ENCODE measurements around the gene ZNF205.

The ZNF205 gene

DNA sequence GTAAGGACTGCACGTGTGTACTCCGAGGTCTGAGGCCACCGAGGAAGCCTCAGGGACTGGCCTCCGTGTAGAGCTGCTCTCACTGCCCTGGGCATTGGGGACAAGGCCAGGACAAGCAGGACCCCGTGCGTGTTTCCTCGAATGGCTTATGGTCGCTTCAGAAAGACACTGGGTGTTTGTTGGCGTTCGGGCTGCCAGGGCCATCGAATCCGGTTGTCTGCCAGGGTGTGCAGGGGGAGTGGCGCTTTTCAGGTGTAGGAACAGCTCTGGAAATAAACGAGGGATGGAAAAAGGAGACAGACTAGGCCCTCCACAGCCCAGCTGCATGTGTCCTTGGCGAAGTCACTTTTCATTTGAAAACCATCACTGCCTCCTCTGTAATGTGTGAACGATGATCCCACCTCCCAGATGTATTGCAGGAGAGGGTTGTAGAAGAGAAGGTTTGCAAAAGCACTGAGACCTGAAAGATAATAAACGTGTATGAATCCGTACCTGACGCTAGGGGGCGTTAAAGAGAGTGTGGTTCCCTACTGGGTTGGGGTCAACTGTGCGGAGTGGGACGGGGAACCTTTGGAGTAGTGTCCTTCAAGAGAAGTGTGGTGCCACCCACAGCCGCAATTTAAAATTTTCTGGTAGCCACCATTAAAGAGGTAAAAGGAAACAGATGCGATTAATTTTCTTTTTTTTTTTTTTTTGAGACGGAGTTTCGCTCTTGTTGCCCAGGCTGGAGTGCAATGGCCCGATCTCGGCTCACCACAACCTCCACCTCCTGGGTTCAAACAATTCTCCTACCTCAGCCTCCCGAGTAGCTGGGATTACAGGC is 11.2 kb upstream of the ZNF205 start:
- DNase-seq (ENCODE audit: low spot score) (peak; percentile 61), FAIRE-seq (no peak)

DNA sequence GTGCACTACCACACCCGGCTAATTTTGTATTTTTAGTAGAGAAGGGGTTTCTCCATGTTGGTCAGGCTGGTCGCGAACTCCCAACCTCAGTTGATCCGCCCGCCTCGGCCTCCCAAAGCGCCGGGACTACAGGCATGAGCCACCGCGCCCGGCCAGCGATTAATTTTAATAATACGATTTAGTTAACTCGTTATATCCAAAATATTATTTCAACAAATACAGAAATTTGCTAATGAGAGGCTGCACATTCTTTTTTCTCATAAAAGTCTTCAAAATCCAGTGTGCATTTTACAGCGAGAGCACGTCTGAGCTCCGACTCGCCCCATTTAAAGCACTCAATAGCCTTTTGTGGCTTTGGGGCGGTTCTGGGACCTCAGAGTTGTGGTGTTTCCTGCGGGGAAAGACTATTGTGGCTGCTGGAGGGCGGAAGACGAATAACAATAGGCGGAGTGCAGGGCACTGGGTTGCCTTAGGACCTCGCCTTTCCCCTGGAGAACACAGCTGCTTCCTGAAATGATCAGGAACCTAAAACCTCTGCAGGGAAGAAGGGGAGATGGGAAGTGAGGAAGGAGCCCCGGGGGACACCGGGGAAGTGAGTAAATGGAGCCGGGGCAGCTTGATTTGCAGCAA is 10.4 kb upstream of the ZNF205 start:
- FAIRE-seq = no peak
- no peak for DNase-seq (ENCODE audit: low spot score)

DNA sequence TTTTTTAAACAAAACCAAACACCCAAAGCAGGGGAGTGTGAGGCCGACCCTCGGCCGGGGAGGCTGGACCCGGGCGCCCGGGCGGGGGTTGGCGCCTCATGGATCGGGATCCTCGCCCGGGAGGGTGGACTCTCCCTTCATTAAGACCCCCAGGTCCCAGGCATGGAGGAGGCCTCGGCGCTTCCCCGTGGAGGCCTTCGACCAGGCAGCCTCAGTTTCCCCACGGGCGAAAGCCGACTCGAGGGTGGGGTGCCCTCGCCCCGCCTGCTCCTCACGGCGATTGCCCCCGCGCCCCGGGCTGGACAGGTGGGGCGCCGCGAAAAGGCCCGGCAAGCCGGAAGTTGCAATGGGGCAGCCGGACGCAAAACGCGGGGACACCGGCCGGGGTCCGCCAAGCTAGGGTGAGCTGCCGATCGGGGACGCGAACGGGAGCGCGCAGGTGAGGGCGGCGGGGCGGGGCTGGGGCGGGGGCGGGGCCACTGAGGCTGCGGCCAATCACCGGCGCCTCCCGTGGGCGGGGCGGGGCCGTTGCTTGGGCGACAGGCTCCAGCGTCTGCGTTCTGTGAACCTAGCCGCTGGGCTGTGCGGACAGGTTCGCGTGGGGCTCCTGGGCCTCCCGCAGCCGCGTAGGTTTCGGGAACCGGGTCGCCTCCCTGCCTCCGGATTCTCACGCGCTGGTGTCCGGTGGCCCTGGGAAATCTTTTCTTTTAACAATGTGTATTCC is 6.0 kb upstream of the ZNF205 start:
- DNase-seq (ENCODE audit: low spot score) (peak; percentile 99), FAIRE-seq (no peak)

DNA sequence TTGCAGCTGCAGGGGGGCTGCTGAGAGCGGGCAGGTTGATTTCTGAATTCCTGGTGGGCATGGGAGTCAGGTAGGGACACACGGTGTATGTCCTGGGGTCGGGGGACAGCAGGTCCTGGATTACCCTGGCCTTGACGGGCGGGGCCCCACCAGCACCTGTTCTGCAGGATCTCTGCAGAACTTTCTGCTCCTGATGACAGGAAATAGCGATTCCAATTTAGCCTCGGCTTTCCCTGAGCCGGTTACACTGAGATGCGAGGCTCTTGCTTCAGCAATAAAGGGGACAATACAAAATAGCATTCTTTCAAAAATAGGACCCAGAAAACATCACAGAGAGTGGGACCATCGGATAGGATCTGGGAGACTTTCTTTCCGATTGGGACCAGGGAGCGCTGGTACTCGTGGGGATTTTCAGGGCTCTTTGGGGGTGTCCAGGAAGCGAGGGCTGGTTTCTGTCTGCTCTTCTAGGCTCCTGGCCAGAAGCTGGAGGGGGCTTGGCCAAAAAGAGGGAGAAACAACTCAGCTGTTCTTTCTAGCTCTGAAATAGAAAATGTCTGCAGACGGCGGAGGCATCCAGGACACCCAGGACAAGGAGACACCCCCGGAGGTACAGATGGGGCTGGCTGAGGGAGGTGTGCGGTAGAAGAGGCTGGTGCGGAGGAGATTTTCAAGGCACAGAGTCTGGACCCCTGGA is 642 bp downstream of the ZNF205 start:
- FAIRE-seq (no peak), DNase-seq (ENCODE audit: low spot score) (no peak)

DNA sequence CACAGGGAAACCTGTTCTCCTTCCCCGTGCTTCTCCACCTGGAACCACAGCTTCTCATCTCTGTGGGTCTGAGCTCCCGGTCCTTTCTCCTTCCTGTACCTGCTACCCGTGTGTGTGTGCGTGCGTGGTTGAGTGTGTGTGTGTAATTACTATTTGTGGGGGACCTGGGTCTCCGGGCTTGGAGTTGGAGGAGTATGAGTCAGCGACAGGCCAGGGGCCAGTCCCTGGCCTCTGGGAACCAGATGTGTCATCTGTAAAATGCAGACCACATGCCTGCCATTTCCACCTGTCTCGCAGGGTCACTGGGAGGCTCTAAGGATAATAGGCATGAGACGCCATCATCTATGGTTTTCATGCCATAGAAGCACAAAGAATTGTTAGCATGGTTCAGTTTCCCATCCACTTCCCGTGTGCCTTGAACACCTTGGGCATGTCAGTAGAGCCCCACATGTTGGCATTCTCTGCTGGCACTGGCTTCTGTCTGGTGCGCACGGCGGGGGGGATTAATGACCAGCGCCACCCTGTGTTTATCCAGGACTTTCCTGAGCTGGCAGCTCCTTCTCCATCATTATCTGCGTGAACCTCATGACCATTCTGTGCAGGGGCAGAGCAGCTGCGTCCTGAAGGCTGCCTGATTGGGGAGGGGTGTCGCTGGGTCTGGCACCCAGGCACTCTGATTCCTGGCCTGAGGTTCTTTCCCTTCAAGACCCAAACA is 1.5 kb downstream of the ZNF205 start:
- FAIRE-seq (no peak), DNase-seq (ENCODE audit: low spot score) (no peak)

DNA sequence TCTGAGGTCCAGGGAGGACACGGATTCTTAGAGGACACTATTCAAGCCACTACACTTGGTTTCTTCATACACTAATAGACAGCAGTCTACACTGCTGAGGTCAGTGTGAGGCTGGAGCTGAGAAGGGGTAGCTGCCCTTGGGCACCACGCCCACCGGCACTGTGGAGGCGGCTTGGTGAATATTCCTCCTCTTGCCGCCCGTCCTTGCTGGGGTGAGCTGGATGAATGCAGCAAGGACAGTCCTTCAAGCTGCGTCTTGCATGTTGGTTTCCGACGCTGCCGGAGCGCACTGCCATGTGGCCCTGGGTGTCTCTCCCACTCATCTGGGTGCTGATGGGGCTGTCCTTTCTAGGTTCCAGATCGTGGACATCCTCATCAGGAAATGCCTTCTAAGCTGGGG is 2.6 kb downstream of the ZNF205 start:
- no peak for FAIRE-seq
- DNase-seq (ENCODE audit: low spot score) = no peak

DNA sequence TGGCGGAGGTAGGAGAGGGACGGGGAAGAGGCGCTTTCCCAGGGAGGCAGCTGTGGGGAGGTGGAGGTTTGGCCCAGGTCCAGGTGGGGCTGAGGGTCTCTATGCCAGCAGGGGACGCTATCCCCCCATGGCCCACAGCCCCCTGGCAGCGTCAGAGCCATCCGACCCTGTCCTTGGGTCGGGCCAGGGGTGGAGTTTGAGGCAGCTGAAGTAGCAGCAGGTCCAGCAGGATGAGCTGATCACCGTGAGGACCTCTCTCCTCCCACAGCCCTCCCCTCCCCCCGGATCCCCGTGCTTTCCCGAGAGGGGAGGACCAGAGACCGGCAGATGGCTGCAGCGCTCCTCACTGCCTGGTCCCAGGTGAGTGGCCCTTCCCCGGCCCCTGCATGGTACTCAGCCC is 3.2 kb downstream of the ZNF205 start:
- DNase-seq (ENCODE audit: low spot score) = no peak
- FAIRE-seq = no peak

DNA sequence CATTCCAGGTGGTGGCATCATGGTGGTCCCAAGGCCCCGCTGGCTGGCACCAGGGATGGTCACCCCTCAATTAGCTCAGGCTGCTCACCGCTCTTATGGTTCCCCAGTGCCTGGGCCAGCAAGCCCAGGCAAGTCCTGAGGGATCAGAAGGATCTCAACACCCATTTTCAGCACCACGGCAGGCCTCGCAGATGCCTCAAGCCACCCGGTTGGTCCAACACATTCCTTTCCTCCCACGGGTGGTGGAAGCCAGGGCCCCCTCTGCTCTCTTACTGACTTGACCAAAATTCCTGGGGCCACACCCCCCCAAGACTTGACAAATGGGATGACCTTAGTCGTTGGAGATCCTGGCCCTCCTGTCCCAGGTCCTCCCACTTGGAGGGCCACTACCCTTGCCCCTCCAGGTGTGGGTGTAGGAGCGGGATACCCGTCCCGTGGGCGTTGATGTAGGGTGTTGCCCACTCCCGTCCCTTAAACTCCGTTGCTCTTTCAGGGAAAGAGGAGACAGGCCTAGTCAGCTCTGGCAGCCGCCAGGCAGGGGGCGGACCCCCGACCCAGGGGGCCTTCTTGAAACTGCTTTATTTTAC is 5.9 kb downstream of the ZNF205 start:
- DNase-seq (ENCODE audit: low spot score) = no peak
- FAIRE-seq = no peak

DNA sequence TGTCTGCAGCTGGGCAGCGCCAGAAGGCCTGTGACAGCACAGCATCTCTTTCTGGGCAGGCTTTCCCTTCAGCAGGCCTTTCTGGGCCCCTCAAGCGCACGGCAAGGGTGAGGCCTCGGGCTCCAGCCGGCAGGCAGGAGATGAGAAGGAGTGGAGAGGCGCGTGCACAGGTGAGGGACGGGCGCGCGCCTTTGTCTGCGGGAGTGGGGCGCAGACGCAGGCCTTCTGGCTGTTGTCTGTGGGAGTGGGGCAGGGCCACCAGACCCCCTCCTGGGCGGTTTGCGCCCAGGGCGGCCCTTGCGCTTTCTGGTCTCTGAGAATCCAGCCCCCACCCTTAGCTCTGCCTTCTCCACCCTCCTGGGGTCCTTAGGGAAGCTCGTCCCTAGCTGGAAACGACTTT is 6.5 kb downstream of the ZNF205 start:
- DNase-seq (ENCODE audit: low spot score) = no peak
- no peak for FAIRE-seq

DNA sequence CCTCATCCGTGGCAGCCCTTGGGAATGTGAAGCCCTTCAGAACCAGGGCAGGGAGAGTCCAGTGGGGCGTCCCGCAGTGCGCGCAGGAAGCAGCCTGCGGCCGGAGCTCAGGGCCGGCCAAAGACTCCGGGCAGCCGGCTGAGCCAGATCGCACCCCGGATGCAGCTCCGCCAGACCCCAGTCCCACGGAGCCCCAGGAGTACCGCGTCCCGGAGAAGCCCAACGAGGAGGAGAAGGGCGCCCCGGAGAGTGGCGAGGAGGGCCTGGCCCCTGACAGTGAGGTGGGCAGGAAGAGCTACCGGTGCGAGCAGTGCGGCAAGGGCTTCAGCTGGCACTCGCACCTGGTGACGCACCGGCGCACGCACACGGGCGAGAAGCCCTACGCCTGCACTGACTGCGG is 6.9 kb downstream of the ZNF205 start:
- DNase-seq (ENCODE audit: low spot score) (no peak), FAIRE-seq (no peak)

DNA sequence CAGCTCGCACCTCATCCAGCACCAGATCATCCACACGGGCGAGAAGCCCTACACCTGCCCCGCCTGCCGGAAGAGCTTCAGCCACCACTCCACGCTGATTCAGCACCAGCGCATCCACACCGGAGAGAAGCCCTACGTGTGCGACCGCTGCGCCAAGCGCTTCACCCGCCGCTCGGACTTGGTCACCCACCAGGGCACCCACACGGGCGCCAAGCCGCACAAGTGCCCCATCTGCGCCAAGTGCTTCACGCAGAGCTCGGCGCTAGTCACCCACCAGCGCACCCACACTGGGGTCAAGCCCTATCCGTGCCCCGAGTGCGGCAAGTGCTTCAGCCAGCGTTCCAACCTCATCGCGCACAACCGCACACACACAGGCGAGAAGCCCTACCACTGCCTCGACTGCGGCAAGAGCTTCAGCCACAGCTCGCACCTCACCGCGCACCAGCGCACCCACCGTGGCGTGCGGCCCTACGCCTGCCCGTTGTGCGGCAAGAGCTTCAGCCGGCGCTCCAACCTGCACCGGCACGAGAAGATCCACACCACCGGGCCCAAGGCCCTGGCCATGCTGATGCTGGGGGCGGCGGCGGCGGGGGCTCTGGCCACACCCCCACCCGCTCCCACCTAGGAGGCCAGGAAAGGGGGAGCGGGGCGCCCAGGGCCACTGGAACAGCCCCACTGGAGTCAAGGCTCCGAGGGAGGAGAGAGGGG is 7.5 kb downstream of the ZNF205 start:
- FAIRE-seq (no peak), DNase-seq (ENCODE audit: low spot score) (no peak)

DNA sequence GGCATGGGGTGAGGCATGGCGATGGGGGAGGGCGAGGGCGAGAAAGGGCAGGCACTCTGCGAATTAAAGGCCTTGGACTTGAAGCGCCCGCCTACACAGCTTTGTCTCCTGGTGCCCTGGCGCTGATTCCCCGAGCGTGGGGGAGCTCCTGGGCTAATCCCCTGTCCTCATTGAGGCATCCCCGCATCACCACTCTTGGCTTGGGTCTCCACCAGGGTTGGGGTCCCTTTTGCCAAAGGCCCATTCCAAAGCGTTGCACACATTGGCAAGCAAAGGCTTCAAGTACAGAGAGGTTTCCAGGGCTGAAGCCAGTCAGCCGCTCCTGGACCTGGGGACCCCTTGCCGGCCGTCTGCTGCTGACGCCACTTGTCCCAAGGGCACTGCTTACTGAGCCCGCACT is 8.0 kb downstream of the ZNF205 start:
- FAIRE-seq = no peak

DNA sequence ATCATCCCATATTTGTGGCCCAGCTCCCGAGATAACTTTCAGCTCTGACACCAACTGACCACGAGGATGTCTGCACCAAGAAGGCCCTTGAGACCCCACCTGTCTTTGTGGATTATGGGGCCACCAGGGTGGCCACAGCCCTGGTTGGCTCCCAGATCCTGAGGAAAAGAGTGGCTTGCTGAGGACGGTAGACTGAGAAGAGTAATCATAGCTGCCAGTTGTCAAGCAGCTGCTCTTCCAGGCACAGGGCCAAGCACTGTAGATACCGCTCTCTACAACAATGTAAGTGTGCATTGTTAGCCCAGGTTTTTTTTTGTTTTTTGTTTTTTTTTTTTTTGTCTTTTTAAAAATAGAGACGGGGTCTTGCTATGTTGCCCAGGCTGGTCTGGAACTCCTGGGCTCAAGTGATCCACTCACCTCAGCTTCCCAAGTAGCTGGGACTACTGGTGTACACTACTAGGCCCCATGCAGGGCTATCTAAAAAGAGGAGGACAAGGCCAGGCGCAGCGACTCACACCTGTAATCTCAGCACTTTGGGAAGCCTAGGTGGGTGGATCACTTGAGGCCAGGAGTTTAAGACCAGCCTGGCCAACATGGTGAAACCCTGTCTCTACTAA is 9.6 kb downstream of the ZNF205 start:
- FAIRE-seq = no peak
- no peak for DNase-seq (ENCODE audit: low spot score)

More for the DNA sequence above, 8.0 kb downstream of the ZNF205 start:
- DNase-seq (ENCODE audit: low spot score) = no peak

DNA sequence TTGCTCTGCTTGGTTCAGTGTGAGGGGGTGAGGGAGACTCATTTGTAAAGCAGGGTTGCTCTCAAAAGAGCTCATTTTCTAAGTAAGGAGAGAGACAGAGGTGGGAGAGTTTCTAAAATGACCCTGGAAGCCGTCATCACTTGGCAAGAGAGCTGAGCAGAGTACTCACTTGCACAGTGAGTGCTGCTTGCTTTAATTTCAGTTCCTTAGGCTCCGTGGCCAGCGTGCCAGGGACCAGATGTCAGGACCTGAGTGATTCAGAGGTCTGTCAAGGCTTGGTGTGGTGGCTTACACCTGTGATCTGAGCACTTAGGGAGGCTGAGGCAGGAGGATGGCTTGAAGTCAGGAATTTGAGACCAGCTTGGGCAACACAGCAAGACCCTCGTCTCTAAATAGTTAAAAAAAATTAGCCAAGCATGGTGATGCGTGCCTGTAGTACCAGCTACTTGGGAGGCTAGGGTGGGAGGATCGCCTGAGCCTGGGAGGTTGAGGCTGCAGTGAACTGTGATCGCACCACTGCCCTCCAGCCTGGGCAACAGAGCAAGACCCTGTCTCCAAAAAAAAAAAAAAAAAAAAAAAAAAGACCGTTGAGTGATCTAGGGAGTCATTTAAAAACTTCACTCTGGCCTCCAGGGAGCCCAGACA is 10.7 kb downstream of the ZNF205 start:
- no peak for DNase-seq (ENCODE audit: low spot score)
- no peak for FAIRE-seq

DNA sequence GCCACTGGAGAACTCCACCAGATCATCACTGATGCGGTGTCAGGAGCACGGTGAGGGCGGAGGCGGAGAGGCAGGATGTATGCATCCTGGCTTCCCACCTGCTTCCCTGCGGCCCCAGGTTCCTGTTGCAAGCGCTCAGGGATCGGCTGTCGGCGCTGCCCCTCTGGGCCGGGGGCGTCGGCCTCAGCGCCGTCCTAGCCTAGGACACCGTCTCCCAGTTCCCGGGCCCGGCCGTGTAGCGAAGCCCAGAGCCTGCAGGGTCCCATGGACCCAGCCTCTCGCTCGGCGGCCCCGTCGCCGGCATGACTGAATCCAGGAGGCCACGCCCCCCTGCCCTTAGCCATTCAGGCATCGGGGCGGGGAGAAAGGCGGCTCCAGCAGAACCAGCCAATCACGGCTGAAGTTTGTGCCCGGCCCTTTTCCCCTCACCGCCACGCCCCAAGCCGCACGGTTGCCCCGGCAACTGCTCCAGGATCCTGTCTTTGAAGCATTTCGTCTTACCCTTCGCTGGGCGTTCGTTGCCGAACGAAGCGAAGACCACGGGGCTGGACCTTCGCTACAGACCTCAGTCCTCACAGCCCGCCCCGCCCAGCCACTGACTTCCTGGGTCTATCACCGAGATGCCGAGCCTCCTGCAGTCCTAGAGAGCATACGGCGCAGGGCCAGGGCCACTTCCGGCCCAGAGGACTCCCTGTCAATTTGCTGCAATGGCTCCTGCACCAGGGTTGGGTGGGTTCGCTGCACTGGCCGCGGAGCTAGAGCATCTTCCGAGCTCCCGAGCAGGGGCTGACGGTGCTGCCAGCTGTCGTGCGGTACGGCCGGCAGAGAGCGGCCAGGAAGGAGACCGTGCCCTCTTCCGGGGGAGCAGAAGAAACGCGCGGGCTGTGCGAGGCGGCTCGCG is 11.8 kb downstream of the ZNF205 start:
- peak; percentile 97 for DNase-seq (ENCODE audit: low spot score)
- FAIRE-seq = peak; percentile 76

DNA sequence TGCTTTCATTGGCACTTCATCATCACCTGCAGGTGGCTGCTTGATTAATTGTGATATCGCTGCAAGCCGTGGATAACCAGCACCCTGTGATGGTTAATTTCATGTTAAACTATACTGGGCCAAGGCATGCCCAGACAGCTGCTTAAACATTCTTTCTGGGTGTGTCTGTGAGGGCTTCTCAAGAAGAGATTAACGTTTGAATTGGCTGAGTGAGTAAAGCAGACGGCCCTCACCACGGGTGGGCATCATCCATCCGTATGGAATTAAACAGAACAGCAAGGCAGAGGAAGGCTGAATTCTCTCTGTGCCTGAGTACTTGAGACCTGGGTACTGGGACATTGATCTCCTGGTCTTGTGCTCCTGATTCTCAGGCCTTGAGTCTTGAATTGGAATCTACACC is 15.4 kb downstream of the ZNF205 start:
- DNase-seq (ENCODE audit: low spot score) (no peak), FAIRE-seq (no peak)

DNA sequence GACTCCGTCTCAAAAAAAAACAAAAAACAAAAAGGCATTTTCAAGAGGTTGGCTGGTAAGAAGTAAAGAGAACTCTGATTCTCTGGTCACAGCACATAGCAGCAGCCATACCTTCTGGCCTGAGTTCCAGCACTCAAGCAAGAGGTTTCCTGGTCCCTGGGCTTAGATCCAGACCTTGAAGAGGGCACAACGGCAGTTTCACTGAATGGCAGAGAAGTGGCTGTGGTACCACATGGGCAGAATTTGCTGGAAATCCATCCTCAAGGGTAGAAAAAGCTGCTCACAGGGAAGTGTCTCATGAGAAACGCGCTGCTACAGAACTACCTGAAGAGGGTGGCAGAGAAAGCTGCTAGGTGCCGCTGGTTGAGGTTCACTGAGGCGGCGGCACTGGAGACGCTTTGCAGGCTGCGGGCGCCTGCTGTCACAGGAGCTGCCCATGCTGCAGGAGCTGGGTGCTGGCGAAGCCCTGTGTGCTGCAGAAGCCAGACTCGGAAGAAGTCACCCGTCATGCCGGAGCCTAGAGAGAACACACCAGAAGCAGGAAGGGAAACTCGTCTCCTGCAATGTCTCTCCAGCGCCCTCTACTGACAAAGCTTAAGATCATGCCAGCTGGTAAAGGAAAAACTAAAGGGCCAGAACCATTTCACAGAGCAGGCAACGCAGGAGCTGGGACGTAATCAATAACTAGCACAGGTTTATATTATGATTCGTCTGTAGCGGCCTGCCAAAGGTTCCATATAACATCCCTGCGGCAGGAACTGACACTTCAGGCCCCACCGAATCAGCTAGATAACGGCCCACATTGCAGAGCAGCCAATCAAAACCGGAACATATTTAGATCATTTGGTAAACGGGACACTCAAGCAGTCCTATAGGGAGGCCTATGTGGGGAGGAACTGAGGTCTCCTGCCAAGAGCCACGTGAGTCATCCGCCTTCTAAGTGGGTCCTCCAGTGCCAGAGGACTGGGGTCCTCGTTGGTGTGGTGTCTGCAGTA is 17.0 kb downstream of the ZNF205 start:
- DNase-seq (ENCODE audit: low spot score) (peak; percentile 54), FAIRE-seq (no peak)
